Subcutaneous adipose tissue (tissue), 4 donors: ENCODE data around the gene ANKRD12. TPM values are rescaled to one million over a fixed set of nuclear protein-coding genes. Genes with fewer than 3 reads are reported as not detected.

ENCODE experiments used
- CTCF ChIP-seq: fragments of 450-650 bp; IDR thresholded peaks from one replicate; pipeline ENCODE4 v1.5.1; 2016; ENCODE audit warnings: low read depth, mild to moderate bottlenecking, control low read depth, antibody characterized with exemption, moderate library complexity
- total RNA-seq, 4 donors: library from RNA; depleted of rRNA; stranded (reverse); fragments of >200 nt; gene quantifications; one replicate each; pipeline ENCODE4 v1.1.0, GENCODE V29; 2016

The ANKRD12 gene
- total RNA-seq, 4 donors from 2014 or later: 38.6 to 99.5 (median 65.4) TPM

- TF ChIP-seq CTCF: no peak
These were observed 16.7 kb downstream of the ANKRD12 start for GRCh38 chr18:9153256-9153655.

- TF ChIP-seq CTCF: no peak
These were observed 20.1 kb downstream of the ANKRD12 start for GRCh38 chr18:9156604-9157249.

- TF ChIP-seq CTCF: no peak
These were observed 21.2 kb downstream of the ANKRD12 start for GRCh38 chr18:9157806-9158205.

- TF ChIP-seq CTCF: no peak
These were observed 23.4 kb downstream of the ANKRD12 start for GRCh38 chr18:9160014-9160413.

- TF ChIP-seq CTCF: no peak
These were observed 36.0 kb downstream of the ANKRD12 start for GRCh38 chr18:9172506-9173127.

GRCh38 chr18:9173770-9174233, 37.2 kb downstream of the ANKRD12 start:
- TF ChIP-seq CTCF: no peak

- no peak for TF ChIP-seq CTCF
These were observed 37.7 kb downstream of the ANKRD12 start for GRCh38 chr18:9174302-9174701.
